HL-60/S4 (cell line): ENCODE results near the gene SLC35G3.

Experiments used
- in situ Hi-C: fragments of 300-500 bp; cut with MboI; formaldehyde crosslinking; loops from 2 replicates; pipeline ENCODE4 v1.14.3; 2022; ENCODE audit warnings: low sequenced_read_pairs

The SLC35G3 gene

GRCh38 chr17:35167666-35168065 lies 26.5 kb downstream of the SLC35G3 start:
- in situ Hi-C loops: loop anchor here (25.0 kb wide), 1 partner anchor 570 kb away; the partner anchor contains the start of gene RASL10B

DNA sequence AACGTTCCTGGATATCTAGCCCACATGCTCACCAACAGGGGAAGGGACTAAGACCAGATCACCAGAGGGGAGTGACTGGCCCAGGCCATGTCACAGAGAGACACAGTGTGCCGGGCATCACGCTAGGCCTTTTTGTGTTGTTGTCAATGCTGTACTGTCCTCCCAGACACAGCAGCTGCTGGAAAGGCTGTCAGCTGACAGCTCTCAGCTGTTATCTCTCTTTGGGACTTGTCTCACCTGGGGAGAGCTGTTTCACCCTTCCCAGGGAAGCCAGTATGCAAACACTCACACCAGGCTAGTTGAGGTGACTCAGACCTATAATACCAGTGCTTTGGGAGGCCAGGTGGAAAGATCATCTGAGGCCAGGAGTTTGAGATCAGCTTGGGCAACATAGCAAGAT lies 27.1 kb downstream of the SLC35G3 start:
- in situ Hi-C loops: loop anchor here (25.0 kb wide), 1 partner anchor 570 kb away; the partner anchor contains the start of gene RASL10B

DNA sequence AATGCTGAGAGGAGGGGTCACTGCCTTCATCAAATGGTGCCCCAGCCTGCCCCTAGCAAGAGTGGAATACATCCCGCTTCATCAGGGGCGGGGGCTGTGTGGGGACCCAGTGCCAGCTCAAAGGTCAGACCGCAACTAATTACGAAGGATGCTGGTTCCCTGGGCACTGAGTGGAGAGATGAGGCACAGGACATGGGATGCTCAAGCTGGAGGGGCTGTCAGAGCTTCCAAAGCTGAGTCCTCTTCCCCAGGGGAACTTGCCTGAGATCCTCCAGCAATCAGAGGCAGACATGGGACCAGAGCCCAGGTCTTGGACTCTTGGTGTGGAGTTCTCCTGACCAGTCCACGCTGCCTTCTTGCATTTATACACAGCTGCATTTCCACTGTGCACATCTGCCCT lies 27.7 kb downstream of the SLC35G3 start:
- in situ Hi-C loops: loop anchor here (25.0 kb wide), 1 partner anchor 571 kb away; the partner anchor contains the start of gene RASL10B

GRCh38 chr17:35164716-35165115 lies 29.5 kb downstream of the SLC35G3 start:
- in situ Hi-C loops: loop anchor here (25.0 kb wide), 1 partner anchor 573 kb away; the partner anchor contains the start of gene RASL10B

DNA sequence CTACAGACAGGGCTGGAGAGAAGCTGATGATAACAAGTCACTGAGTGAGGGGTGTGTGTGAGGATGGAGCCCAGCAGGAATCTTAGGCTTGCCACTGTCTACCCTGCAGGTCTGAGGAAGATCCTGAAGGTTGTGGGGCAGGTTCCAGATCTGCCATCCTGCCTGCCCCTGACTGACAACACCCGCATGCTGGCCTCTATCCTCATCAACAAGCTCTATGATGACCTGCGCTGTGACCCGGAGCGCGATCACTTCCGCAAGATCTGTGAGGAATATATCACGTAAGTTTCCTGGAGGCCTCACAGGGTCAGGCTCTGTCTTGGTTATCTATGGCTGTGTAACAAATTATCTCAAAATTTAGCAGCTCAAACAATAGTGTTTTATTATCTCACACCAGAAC lies 30.3 kb downstream of the SLC35G3 start:
- in situ Hi-C loops: loop anchor here (25.0 kb wide), 1 partner anchor 573 kb away; the partner anchor contains the start of gene RASL10B

DNA sequence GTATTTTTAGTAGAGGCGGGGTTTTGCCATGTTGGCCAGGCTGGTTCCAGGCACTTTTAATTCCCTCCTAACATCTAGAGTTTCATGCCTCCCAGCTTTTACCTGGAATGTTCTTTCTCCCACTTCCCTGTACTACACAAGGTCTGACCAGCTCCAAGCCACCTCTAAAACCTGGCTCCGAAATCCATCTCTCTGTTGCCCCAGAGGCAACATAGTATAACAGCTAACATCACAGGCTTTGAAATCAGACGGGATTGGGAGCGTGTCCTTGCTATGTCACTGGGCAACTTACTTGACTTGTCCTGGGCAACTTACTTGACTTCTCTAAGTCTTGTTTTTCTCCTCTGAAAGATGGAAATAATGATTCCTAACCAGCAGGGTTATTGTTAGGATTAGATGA lies 31.4 kb downstream of the SLC35G3 start:
- in situ Hi-C loops: loop anchor here (25.0 kb wide), 1 partner anchor 575 kb away; the partner anchor contains the start of gene RASL10B

- in situ Hi-C loops: loop anchor here (25.0 kb wide), 1 partner anchor 576 kb away; the partner anchor contains the start of gene RASL10B
Measured at GRCh38 chr17:35161281-35161761, 32.9 kb downstream of the SLC35G3 start.

DNA sequence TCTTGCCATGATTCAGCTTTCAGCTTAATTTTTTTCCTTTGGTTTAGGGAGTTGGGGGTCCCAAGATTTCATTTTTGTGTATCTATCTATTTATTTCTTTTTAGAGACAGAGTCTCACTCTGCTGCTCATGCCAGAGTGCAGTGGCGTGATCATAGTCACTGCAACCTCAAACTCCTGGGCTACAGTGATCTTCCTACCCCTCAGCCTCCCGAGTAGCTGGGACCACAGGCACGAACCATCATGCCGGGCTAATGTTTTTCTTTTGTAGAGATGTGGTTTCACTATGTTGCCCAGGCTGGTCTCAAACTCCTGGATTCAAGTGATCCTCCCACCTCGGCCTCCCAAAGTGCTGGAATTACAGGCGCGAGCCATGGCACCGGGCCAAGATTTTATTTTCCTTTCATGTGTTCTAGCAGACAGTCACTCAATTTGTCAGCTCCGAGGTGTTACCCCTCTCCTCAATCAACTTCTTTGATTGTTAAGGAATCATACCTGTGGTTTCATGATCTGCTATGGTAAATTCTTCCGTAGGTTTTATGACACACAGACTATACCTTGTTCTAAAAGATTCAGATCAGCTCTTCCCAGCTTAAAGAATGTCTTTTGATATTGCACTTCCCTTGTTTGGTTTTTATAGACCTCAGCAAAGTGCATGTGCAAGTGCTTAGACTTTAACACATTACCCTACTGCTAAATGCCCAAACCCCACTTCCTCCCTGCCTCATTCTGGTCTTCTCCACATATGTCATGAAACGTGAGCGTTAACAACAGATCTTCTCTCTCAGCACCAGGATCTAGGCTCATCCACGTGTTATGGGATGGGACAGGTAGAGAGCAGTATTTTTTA lies 33.6 kb downstream of the SLC35G3 start:
- in situ Hi-C loops: loop anchor here (25.0 kb wide), 1 partner anchor 577 kb away; the partner anchor contains the start of gene RASL10B

DNA sequence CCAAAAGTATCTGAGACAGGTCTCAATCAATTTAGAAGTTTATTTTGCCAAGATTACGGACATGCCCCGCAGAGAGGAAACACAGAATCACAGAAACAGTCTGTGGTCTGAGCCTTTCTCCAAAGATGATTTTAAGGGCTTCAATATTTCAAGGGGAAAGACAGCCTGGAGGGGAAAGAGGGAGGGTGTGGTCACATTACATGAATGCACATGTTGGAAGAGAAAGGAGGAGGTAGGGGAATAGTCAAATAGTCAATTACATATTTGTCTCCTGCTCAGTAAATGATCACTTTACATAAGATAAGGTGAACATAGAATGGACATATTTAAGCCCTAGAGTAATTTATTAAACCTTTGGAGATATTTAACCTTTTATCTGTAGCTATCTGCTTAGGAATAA lies 34.3 kb downstream of the SLC35G3 start:
- in situ Hi-C loops: loop anchor here (10.0 to 25.0 kb wide), 2 partner anchors 375 to 577 kb away; partner anchors contain the start of genes RASL10B and SLFN12L

DNA sequence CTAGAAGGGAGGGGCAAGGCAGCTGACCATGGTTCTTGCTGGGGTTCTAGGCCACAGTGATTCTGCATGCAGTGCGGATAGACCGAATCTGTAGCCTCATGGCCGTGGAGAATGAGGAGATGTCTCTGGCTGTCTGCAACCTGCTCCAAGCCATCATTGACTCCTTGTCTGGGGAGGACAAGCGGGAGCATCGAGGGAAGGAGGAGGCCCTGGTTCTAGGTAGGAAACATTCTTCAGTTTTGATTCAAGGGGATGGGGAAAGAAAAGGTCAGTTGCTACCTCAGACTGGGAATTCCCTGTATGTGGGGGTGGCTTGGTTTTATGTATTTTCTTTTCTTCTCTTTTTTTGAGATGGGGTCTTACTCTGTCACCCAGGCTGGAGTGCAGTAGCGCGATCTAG lies 38.9 kb downstream of the SLC35G3 start:
- in situ Hi-C loops: loop anchor here (10.0 to 25.0 kb wide), 2 partner anchors 380 to 582 kb away; partner anchors contain the start of genes RASL10B and SLFN12L

GRCh38 chr17:35154196-35155165 lies 39.7 kb downstream of the SLC35G3 start:
- in situ Hi-C loops: loop anchor here (10.0 to 25.0 kb wide), 2 partner anchors 380 to 583 kb away; partner anchors contain the start of genes RASL10B and SLFN12L

- in situ Hi-C loops: loop anchor here (10.0 to 25.0 kb wide), 2 partner anchors 382 to 585 kb away; partner anchors contain the start of genes RASL10B and SLFN12L
Measured at GRCh38 chr17:35152421-35153140, 41.6 kb downstream of the SLC35G3 start.

DNA sequence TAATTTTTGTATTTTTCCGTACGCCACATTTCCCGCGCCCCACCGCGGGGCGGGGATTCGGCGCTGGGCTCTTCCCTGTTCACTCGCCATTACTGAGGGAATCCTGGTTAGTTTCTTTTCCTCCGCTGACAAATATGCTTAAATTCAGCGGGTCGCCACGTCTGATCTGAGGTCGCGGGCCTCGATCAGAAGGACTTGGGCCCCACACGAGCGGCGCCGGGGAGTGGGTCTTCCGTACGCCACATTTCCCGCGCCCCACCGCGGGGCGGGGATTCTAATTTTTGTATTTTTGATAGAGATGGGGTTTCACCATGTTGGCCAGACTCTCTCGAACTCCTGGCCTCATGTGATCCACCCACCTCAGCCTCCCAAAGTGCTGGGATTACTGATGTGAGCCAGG lies 43.1 kb downstream of the SLC35G3 start:
- in situ Hi-C loops: loop anchor here (10.0 to 25.0 kb wide), 2 partner anchors 384 to 586 kb away; partner anchors contain the start of genes RASL10B and SLFN12L

- in situ Hi-C loops: loop anchor here (10.0 to 25.0 kb wide), 2 partner anchors 385 to 587 kb away; partner anchors contain the start of genes RASL10B and SLFN12L
Measured at GRCh38 chr17:35149941-35150340, 44.3 kb downstream of the SLC35G3 start.

GRCh38 chr17:35148144-35148543 lies 46.0 kb downstream of the SLC35G3 start:
- in situ Hi-C loops: no loop called here

- in situ Hi-C loops: no loop called here
Measured at GRCh38 chr17:35147375-35147905, 46.8 kb downstream of the SLC35G3 start, which contains the start of gene UNC45B. Gene UNC45B, plus strand, starts transcription at chr17:35147817. Its CDS starts 447 bp downstream, at chr17:35148264.

DNA sequence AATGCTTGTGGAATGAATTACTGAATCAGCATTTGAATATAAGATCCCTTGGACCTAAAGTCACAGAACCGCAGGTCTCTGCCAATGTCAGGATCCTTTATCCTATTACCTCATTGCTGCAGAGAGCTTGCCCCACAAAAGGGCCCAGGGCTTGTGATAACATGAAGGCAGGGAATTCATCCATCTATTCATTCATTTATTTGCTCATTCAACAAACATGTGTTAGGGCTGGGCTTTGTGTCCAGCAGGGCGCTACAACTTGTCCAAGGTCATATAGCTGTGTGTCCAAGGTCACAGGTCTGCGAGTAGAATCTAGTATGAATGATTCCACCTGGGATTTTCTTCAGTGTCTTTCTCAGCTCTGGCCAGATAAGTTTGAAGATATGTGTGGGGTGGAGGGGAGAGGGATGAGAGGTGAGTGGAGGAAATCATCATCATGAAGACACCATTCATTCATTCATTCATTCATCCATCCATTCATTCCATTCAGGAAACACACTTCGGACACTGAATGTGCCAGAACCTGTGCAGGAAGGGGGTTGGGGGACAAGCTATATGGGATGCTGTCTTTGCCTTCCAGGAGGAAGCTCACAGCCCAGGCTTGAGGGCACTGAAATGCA lies 47.9 kb downstream of the SLC35G3 start:
- in situ Hi-C loops: no loop called here

- in situ Hi-C loops: no loop called here
Measured at GRCh38 chr17:35144840-35145239, 49.4 kb downstream of the SLC35G3 start.
